Stomach smooth muscle (tissue), 2 donors: ENCODE results near the gene KCTD16.

Experiments used
- H3K27ac ChIP-seq: one replicate; pipeline ENCODE4 v1.7.0; 2013; ENCODE audit warnings: mild to moderate bottlenecking, low read length, inconsistent platforms
- H3K27me3 ChIP-seq, 2 donors: one replicate each; pipeline ENCODE4 v1.7.0; 2013; ENCODE audit warnings: low read length in 2 of 2; ENCODE audit not compliant: insufficient read depth in 2 of 2, control insufficient read depth in 1 of 2
- H3K36me3 ChIP-seq, 2 donors: one replicate each; pipeline ENCODE4 v1.7.0; 2013; ENCODE audit warnings: low read length in 2 of 2; ENCODE audit not compliant: control insufficient read depth in 2 of 2, insufficient read depth in 2 of 2
- H3K4me1 ChIP-seq: one replicate; pipeline ENCODE4 v1.7.0; 2013; ENCODE audit warnings: low read length; ENCODE audit not compliant: control insufficient read depth, insufficient read depth
- H3K4me3 ChIP-seq, 2 donors: one replicate each; pipeline ENCODE4 v1.7.0; 2013; ENCODE audit warnings: low read length in 2 of 2
- H3K9ac ChIP-seq, 2 donors: one replicate each; pipeline ENCODE4 v1.7.0; 2013; ENCODE audit warnings: low read length in 2 of 2, mild to moderate bottlenecking in 1 of 2
- H3K9me3 ChIP-seq, 2 donors: one replicate each; pipeline ENCODE4 v1.7.0; 2013; ENCODE audit warnings: low read length in 2 of 2; ENCODE audit not compliant: control insufficient read depth in 2 of 2
- donor health status: healthy.
- donor health status: Pancreatic carcinoma.

Gene KCTD16

GRCh38 chr5:144368556-144368955, 197.9 kb downstream of the KCTD16 start:
- Histone ChIP-seq H3K27me3 (no peaks in the 10 kb centered on the region), H3K27ac (no peak overlapping the region), H3K4me1 (no peaks in the 10 kb centered on the region), H3K36me3 (no peaks in the 10 kb centered on the region), H3K9me3 (no peaks in the 10 kb centered on the region), H3K4me3 (no peak overlapping the region), H3K9ac (no peak overlapping the region)

GRCh38 chr5:144369006-144369405, 198.3 kb downstream of the KCTD16 start:
- Histone ChIP-seq H3K4me1 (no peaks in the 10 kb centered on the region), H3K9ac (no peak overlapping the region), H3K36me3 (no peaks in the 10 kb centered on the region), H3K27me3 (no peaks in the 10 kb centered on the region), H3K27ac (no peak overlapping the region), H3K9me3 (no peaks in the 10 kb centered on the region), H3K4me3 (no peak overlapping the region)

GRCh38 chr5:144370273-144370672, 199.6 kb downstream of the KCTD16 start:
- no peaks in the 10 kb centered on the region for H3K9me3 ChIP-seq
- H3K27me3 ChIP-seq: no peaks in the 10 kb centered on the region
- H3K36me3 ChIP-seq: no peaks in the 10 kb centered on the region
- no peak overlapping the region for H3K4me3 ChIP-seq
- no peak overlapping the region for H3K27ac ChIP-seq
- no peak overlapping the region for H3K9ac ChIP-seq
- no peaks in the 10 kb centered on the region for H3K4me1 ChIP-seq

GRCh38 chr5:144374637-144375036, 204.0 kb downstream of the KCTD16 start:
- Histone ChIP-seq H3K9ac (no peak overlapping the region), H3K36me3 (no peaks in the 10 kb centered on the region), H3K9me3 (no peaks in the 10 kb centered on the region), H3K4me3 (no peak overlapping the region), H3K27me3 (no peaks in the 10 kb centered on the region), H3K4me1 (no peaks in the 10 kb centered on the region), H3K27ac (no peak overlapping the region)

GRCh38 chr5:144377207-144377606, 206.5 kb downstream of the KCTD16 start:
- Histone ChIP-seq H3K4me1 (no peaks in the 10 kb centered on the region), H3K9ac (no peak overlapping the region), H3K27ac (no peak overlapping the region), H3K27me3 (no peaks in the 10 kb centered on the region), H3K4me3 (no peak overlapping the region), H3K9me3 (no peaks in the 10 kb centered on the region), H3K36me3 (no peaks in the 10 kb centered on the region)

- Histone ChIP-seq H3K9me3 (no peaks in the 10 kb centered on the region), H3K4me3 (no peak overlapping the region), H3K4me1 (no peaks in the 10 kb centered on the region), H3K36me3 (no peaks in the 10 kb centered on the region), H3K27me3 (no peaks in the 10 kb centered on the region), H3K9ac (no peak overlapping the region), H3K27ac (no peak overlapping the region)
These were observed 208.0 kb downstream of the KCTD16 start for GRCh38 chr5:144378681-144379080.

- Histone ChIP-seq H3K9ac (no peak overlapping the region), H3K27me3 (no peaks in the 10 kb centered on the region), H3K4me1 (no peaks in the 10 kb centered on the region), H3K36me3 (no peaks in the 10 kb centered on the region), H3K9me3 (no peaks in the 10 kb centered on the region), H3K4me3 (no peak overlapping the region), H3K27ac (no peak overlapping the region)
These were observed 214.9 kb downstream of the KCTD16 start for GRCh38 chr5:144385597-144385996.

- H3K27ac ChIP-seq: no peak overlapping the region
These were observed 215.6 kb downstream of the KCTD16 start for GRCh38 chr5:144386315-144386714.

GRCh38 chr5:144390133-144390532, 219.5 kb downstream of the KCTD16 start:
- no peaks in the 10 kb centered on the region for H3K36me3 ChIP-seq
- H3K4me1 ChIP-seq: no peaks in the 10 kb centered on the region
- no peak overlapping the region for H3K9ac ChIP-seq
- no peaks in the 10 kb centered on the region for H3K9me3 ChIP-seq
- H3K27me3 ChIP-seq: no peaks in the 10 kb centered on the region
- H3K27ac ChIP-seq: no peak overlapping the region
- H3K4me3 ChIP-seq: no peak overlapping the region

More at GRCh38 chr5:144386315-144386714, 215.6 kb downstream of the KCTD16 start:
- no peaks in the 10 kb centered on the region for H3K4me1 ChIP-seq
- no peaks in the 10 kb centered on the region for H3K9me3 ChIP-seq
- H3K4me3 ChIP-seq: no peak overlapping the region
- no peaks in the 10 kb centered on the region for H3K27me3 ChIP-seq
- H3K36me3 ChIP-seq: no peaks in the 10 kb centered on the region
- no peak overlapping the region for H3K9ac ChIP-seq

- Histone ChIP-seq H3K4me3 (no peak overlapping the region), H3K9ac (no peak overlapping the region), H3K27ac (no peak overlapping the region), H3K4me1 (no peaks in the 10 kb centered on the region), H3K9me3 (no peaks in the 10 kb centered on the region), H3K27me3 (no peaks in the 10 kb centered on the region), H3K36me3 (no peaks in the 10 kb centered on the region)
These were observed 220.4 kb downstream of the KCTD16 start for GRCh38 chr5:144391044-144391443.

- Histone ChIP-seq H3K27ac (no peak overlapping the region), H3K9me3 (no peaks in the 10 kb centered on the region), H3K4me3 (no peak overlapping the region), H3K36me3 (no peaks in the 10 kb centered on the region), H3K9ac (no peak overlapping the region), H3K4me1 (no peaks in the 10 kb centered on the region), H3K27me3 (no peaks in the 10 kb centered on the region)
These were observed 223.2 kb downstream of the KCTD16 start for GRCh38 chr5:144393641-144394435.
